Panc1 (cell line): Measurements from ENCODE around the gene ARRDC4.

Experiments used
- POLR2AphosphoS5 ChIP-seq: IDR thresholded peaks from 2 replicates; pipeline ENCODE4 v1.6.1; 2012; ENCODE audit warnings: mild to moderate bottlenecking, low read depth, low read length, moderate library complexity
- TCF7L2 ChIP-seq: IDR thresholded peaks from 2 replicates; pipeline ENCODE4 v1.6.1; 2011; ENCODE audit warnings: mild to moderate bottlenecking, low read depth, low read length, inconsistent platforms
- TF ChIP-seq, protein P1 (sequence below): fragments of 450-650 bp; IDR thresholded peaks from 2 replicates; pipeline ENCODE4 v1.5.1; 2017; ENCODE audit warnings: mild to moderate bottlenecking
- TF ChIP-seq, protein P2 (sequence below), 2 experiments: IDR thresholded peaks; 2 replicates each; pipeline ENCODE4 v1.6.1; 2011 to 2012; ENCODE audit warnings: low read depth in 2 of 2, control low read depth in 1 of 2, low read length in 1 of 2, mild to moderate bottlenecking in 1 of 2, moderate library complexity in 1 of 2; ENCODE audit not compliant: insufficient read depth in 1 of 2

DNA sequence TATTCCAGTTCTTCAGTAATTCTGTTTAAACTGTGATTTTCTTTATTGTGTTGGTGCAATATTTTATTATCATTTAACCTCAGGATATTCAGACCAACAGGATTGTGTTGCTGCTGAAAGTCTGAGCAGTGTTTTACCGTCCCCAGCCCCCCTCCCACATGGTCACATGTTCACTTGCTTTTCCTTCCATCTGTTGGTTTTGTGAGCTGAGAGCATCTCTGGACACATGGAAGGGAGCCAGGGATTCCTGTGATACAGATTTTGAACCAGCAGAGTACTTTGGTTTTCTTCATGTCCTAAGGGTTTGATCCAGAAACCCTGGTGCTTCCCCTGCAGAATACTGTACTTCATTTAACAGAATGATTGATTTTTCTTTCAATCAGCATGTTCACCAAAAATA lies 11.9 kb downstream of the ARRDC4 start:
- TF ChIP-seq, protein P1, sequence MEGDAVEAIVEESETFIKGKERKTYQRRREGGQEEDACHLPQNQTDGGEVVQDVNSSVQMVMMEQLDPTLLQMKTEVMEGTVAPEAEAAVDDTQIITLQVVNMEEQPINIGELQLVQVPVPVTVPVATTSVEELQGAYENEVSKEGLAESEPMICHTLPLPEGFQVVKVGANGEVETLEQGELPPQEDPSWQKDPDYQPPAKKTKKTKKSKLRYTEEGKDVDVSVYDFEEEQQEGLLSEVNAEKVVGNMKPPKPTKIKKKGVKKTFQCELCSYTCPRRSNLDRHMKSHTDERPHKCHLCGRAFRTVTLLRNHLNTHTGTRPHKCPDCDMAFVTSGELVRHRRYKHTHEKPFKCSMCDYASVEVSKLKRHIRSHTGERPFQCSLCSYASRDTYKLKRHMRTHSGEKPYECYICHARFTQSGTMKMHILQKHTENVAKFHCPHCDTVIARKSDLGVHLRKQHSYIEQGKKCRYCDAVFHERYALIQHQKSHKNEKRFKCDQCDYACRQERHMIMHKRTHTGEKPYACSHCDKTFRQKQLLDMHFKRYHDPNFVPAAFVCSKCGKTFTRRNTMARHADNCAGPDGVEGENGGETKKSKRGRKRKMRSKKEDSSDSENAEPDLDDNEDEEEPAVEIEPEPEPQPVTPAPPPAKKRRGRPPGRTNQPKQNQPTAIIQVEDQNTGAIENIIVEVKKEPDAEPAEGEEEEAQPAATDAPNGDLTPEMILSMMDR: no peak
- no peak for TF ChIP-seq TCF7L2
- no peak for TF ChIP-seq POLR2AphosphoS5
- TF ChIP-seq, protein P2, sequence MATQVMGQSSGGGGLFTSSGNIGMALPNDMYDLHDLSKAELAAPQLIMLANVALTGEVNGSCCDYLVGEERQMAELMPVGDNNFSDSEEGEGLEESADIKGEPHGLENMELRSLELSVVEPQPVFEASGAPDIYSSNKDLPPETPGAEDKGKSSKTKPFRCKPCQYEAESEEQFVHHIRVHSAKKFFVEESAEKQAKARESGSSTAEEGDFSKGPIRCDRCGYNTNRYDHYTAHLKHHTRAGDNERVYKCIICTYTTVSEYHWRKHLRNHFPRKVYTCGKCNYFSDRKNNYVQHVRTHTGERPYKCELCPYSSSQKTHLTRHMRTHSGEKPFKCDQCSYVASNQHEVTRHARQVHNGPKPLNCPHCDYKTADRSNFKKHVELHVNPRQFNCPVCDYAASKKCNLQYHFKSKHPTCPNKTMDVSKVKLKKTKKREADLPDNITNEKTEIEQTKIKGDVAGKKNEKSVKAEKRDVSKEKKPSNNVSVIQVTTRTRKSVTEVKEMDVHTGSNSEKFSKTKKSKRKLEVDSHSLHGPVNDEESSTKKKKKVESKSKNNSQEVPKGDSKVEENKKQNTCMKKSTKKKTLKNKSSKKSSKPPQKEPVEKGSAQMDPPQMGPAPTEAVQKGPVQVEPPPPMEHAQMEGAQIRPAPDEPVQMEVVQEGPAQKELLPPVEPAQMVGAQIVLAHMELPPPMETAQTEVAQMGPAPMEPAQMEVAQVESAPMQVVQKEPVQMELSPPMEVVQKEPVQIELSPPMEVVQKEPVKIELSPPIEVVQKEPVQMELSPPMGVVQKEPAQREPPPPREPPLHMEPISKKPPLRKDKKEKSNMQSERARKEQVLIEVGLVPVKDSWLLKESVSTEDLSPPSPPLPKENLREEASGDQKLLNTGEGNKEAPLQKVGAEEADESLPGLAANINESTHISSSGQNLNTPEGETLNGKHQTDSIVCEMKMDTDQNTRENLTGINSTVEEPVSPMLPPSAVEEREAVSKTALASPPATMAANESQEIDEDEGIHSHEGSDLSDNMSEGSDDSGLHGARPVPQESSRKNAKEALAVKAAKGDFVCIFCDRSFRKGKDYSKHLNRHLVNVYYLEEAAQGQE (IDR thresholded peaks at IDR 0.05; ENCODE audit: insufficient read depth in 1 of 2, low read depth in 2 of 2, low read length in 1 of 2): no peak
